GM21515 (cell line): ENCODE data around the gene MPZL1.

Experiments used
- ATAC-seq: cut with Tn5 transposase; IDR thresholded peaks from one replicate; pipeline ENCODE4 v1.9.1; 2021; ENCODE audit not compliant: unreplicated experiment

The MPZL1 gene

DNA sequence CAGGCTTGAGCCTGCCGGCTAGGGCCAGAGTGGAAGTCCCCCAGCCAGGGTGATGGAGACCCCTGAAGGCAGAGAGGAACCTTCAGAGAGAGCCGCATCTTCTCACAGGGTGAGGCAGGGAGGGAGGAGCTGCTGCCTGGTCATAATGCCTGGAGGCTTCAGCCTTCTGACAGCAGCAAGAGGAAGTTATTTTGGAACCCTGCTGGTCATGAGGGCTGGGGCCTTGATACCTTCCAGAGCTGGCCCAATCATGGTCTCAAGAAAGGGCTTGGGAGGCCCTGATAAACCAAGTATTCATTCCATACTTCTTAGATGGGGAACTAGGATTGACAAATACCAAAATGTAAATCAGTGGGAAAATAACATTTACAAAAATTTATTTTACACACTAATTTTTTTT, 26.6 kb upstream of the MPZL1 start:
- no peak for ATAC-seq

DNA sequence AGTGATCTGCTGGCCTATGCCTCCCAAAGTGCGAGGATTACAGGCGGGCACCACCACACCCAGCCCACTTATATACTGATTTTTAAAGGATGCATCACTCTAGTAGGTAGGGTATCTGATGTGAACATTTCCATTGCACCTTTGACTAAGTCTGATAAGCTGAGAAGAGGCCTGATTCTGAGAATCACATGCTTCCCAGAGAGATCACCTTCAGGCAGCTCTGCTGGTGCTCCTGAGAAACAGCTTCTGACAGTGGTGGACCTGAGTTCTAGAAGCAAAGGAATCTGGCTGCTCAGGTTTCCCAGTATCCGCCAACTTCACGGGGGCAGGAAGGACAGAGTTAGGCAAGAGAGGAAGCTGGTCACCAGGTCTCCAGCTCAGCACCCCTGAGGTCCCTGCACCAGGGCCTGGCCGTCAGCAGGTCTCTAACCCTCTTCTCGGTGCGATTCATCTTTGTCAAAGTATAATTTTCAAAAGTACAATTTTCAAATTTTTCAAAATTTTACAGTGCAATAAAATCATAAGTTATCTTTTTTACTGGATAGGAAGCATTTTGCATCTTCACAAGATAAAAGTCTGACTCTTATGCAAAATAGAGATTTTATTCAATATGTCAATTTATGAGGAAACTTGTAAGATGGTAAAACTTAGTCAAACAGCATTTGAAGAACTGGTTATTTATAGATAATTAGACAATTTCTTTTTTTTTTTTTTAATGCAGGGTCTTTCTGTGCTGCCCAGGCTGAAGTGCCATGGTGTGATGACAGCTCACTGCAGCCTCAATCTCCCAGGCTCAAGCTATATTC, 25.8 kb upstream of the MPZL1 start:
- ATAC-seq: no peak

DNA sequence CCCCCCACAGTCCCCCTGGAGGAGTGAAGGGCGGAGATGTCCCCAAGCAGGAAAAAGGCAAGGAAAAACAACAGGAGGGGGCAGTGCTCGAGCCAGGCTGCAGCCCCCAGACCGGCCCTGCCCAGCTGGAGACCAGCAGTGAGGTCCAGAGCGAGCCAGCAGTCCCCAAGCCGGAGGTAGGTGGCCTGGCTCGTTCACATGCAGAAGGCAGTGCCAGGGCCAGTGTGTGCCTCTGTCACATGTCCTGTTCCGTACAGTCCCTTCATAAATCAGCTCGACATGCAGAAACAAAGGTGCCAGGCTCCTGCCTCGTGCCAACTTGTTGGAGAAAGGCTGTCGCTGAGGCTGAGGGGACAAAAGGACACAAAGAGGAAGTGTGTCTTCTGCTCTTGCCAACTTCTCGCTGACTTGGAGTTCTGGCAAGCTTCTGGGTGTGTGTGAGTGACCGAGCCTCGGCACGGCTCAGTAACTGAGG, 24.1 kb upstream of the MPZL1 start:
- ATAC-seq: no peak

DNA sequence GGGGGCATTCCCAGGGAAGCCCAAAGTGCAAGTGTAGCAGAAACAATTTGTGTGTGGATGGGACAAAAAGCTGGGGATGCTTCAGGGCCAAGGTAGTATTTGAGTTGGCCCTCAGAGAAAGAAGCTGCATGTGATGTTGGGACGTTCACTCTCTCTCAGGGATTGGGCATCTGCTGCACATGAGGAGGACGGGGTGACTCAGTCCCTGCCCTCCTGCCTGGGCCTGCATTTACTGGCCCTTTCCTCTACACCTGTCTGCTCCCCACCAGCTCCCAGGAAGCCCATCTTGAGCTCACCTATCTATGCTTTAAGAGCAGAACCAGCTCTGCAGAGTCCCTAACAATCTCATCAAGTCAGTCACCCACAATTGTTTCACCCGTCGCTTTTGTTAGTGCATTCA, 23.5 kb upstream of the MPZL1 start:
- ATAC-seq: no peak

DNA sequence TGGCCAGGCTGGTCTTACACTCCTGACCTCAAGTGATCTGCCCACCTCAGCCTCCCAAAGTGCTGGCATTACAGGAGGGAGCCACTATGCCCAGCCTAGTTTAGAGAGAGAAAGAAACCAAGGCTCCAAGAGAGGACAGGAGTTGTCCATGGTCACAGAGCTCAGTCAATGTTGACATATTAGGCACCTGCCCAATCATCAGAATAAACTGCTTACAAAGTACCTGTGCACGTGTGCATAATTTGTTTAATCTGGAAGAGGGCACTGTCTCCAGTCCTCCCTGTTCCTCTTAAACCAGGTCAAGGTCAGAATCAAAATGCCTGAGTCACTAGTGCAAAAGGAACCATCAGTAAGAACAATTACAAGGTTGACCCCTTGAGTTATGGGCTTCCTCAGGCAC, 20.3 kb upstream of the MPZL1 start:
- ATAC-seq: no peak

DNA sequence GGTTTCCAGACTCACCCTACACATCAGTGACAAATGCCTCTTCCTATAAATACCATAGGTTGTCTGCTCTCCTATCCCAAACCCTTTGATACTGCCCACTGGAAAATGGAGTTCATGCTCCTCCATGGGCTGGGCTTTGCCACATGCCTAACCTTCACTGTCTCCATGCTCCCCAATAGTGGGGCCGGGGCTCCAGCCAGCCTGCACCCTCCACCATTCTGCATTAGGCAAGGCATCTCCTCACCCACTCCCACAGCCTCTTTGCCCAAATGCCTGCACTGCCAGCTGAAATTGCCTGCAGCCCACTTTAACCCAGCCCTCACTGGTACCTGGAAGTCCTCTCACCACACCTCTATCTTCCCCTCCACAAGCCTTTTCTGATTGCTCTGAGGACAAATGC, 18.2 kb upstream of the MPZL1 start:
- no peak for ATAC-seq

DNA sequence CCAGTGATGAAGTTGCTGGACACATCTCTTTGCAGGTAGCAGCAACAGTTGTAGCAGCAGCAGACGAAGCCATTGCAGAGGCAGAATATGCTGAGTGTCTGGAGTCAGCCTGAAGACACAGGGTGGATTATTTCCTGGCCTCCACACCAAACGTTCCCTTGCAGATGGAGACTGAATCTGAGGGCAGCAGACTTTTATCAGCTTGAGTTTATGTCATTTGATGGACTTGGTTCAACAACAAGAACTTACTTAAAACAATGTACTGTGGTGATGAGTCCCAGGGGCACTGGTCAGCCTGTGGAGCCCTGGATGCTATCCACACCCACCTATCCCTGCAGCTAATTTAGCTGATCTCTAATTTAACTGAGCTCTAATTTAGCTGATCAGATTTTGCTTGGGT, 17.1 kb upstream of the MPZL1 start:
- ATAC-seq: no peak

DNA sequence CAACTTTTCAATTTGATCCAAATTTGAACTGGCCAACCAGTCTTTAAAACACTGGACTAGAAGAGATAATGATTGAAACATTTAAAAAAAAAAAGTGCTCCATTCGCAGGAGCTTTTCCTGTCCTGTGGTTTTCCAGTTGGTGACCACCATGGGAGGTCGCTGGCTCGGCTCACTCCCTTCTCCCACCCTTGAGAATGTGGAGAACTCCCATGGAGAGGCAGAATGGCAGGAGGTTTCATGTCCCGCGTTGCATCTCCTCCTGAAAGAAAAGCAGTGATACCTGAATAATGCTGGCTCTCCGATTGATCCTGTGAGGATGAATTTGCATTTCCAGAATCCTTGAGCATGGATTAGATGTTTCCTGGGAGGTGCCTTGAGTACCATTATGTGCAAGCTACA, 16.5 kb upstream of the MPZL1 start:
- no peak for ATAC-seq

DNA sequence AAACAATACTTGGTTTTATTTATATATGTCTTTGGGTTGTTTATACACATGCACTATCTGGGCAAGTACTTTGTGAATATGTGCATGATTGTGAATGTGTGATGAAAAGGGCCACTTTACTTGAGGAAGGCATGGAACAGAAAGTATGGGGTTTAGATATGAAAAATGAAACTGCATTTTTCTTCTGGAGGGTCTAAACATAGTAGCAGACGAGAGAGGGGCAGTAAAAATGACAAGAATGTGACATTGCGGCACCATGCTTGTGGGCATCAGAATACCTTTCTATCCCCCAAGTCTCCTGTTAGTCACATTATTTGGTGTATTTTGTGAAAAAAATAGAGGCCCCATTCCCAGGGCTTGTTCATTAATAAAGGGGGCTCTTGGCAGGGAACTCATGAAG, 15.4 kb upstream of the MPZL1 start:
- ATAC-seq: no peak

DNA sequence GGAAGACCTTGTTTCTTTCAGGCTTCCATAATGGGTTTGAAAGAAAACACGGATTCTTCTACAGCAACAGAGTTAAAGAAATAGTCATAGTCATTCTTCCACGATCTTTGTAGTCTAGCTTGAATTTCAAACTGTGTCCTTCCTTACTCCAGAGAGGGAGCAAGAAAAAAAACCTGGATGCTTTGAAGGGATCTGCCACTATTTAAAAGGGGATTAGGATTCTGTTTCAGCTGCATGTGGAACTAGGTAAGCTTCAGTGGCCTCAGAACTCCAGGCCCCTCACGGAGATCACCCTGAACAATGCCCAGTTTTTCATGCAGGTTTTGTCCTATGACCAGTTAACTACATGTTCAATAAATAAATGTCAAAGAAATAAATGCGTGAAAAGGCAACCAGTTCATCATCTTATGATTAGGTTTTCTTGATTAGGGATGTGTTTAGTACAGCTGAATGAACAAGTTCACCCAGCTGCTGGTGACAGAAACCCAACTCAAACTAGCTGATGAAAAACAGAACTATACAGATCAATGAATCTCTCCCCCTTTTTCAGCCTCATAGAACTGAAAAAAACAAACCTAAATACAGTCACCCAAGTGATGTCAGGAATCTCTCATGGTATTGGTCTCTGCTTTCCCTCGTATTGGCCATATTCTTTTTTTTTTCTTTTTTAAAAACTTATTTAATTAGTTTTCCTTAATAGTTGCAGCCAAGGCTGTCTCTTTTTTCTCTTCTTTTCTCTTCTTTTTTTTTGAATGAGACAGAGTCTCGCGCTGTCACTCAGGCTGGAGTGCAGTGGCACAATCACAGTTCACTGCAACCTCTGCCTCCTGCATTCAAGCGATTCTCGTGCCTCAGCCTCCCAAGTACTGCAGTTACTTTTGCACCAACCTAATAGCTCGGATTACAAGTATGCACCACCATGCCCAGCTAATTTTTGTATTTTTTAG, 14.6 kb upstream of the MPZL1 start:
- ATAC-seq: peak; percentile 50

DNA sequence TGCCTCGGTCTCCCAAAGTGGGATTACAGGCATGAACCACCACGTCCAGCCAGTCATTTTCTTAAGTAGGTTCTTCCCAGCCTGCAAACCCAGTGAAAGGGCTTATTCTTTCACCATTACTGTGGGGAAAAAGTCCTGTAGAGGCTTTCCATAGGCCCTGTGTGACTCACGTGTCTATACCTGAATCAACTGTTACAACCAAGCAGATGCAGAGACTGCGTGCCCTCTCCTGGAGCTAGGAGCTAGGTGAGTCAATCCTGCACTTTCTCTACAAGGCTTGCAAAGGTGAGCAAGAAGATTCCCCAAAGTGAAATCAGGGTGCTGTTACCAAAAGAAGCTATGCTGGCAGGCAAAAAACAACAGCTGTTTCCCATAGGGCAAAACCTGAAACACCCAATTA, 13.8 kb upstream of the MPZL1 start:
- ATAC-seq: no peak

DNA sequence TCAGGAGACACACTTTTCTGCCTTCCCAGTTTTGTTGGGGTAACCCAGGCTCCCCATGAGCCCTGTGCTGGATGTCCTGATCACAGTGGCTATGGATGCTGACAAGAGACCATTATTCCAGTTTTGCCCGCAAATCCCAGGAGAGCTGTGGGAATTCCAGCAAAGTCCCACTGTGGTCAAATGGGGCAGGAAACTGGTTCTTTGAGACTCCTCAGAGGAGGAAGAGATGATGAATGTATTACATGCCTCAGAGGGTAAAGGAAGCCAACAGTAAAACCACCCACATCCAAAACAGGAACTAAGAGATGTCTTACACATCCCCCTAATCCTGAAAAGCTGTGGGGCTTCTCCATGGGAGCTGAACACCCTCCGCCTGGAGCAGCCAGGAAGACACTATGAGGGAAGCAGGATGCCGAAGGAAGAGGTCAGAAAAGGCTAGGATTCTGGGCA, 12.8 kb upstream of the MPZL1 start:
- no peak for ATAC-seq

DNA sequence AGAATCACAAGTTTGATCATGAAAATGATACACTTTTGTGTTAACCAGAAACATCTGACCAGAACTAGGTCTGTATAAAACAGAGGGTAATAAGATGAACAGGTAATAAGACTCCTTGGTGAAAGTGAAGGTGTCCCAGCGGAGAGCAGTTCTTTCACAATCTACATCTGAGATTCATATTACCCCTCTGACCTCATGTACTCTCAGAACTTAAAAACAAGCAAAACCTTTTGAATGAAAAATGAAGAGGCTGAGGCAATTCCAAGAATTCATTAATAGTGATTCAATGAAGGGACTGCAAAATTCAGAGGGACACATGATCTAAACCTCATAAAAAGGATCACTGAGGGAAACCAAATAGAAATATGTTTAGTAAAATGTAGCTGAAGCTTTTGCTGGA, 10.9 kb upstream of the MPZL1 start:
- ATAC-seq: no peak

DNA sequence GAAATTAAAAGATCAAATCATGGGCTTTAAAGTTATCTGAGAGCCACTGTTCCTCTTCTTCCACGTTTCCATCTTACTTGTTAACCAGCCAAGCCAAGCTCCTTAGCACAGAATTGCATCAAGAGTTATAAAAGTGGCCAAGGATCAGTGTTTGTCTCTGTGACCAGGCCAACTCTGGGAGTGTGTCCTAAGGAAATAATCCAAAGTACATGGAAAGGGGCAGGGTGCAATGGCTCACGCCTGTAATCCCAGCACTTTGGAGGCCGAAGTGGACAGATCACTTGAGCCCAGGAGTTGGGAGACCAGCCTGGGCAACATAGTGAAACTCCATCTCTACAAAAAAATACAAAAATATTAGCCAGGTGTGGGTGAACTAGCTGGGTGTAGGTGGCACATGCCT, 10.0 kb upstream of the MPZL1 start:
- ATAC-seq: no peak

DNA sequence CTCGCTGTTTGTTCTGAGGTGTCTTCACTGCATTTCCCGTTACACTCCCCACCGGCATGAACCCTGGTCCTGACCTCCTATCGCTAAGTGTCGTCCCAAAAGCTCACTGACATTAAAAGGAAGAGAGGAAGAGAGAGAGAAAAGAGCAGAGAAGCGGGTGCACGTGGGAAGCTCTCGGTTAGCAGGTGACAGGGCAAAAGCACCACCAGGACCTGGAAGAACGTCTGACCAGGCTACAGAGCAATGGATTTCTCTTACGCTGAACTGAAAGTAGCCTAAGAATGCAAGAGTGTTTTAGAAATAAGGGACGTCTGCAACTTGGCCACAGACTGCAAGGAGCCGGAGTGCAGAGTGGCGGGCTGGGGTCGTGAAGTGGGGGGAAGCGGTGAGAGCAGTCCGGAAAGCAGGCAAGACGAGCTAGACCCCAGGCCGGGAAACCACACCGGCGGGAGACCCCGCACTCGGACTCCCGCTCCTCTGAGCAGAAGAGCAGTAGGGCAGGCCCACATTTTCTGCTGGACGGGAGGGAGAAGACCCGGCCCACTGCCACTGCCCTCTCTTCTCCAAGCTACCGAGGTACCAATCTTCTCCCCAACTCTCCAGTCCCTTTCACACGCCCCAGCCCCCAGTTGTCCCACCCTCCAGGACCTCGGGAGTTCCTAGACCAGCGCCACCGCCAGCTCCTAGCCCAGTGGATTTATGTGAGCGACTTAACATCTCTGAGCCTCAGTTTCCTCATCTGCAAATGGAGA, 8.3 kb upstream of the MPZL1 start:
- ATAC-seq: no peak

DNA sequence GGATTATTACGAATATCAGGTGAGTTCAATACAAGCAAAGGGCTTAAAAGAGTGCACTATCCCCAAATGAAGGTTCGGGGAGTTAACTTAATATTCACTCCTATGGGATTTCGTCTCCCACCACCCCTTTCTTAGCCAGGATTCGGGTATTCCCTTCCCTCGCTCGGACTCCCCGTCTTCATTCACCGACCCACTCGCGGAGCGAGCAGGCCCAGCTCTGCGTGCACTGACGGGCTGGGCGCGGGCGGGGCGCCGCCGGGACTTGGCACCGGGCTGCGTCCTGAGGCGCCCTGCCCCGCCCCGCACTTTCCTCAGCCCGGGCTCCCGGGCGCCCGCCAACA, 7.7 kb upstream of the MPZL1 start:
- peak; percentile 54 for ATAC-seq

DNA sequence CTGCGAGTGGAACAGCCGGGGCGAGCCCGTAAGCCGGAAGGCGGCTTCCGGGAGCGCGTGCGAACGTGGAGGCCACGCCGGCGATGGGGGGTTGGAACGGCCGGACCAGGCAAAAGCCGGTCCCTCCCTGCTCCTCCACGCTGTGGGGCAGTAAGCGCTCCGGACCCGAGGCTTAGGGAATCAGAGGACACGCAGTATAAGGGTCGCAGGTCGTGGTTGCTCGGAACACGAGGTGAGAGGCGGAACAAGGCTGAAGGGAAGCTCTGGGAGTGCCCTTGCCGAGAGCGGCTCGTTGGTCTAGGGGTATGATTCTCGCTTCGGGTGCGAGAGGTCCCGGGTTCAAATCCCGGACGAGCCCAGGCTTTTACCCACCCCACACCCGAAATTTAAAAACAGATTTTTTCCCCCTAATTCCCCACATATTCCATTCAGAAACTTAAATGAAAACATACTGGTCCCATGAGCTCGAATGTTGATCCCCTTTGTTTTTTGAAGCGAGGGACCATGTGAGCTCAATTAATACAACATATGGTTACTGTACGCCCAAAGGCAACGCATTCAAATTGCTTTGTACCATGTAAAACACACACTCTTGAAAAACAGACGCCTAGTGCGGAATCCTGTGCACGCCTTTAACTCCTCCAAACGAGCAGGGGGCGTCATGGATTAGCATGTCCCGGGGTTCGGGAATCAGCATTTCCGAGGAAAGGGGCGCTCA, 7.2 kb upstream of the MPZL1 start:
- peak; percentile 49 for ATAC-seq

DNA sequence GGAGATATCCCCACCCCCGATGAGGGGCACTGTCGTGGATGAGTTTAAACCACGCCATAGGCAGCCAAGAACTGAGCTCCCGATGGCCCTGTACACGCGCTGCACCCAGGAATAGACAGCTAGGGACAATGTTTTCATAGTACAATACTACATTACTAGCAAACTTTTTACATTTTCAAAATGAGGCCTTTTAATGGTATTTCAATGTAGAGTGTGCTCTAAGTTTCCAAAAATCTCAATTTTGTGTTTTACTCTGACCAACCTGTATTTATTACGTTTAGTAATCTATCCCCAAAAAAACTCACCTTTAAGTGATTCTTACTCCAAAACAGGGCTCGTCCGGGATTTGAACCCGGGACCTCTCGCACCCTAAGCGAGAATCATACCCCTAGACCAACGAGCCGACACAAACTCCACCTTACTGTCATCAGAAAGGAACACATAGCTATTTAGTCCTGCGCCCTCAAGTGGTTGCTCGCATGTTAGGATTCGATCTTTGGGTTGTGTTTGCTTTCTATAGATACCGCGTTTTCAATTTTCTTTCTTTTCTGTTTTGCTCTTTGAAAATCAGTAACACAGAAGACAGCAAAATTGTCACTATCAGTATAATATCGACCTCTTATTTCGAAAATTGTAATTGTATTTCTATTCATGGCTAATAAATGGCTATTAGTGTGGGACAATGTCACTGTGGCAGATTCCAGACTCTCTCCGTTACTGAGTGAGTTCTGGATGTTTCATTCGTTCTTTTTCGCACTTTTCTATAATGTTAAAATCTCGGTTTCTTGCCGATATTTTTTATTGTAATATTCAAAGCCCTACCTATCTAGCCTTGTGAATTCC, 6.4 kb upstream of the MPZL1 start:
- ATAC-seq: peak; percentile 45

DNA sequence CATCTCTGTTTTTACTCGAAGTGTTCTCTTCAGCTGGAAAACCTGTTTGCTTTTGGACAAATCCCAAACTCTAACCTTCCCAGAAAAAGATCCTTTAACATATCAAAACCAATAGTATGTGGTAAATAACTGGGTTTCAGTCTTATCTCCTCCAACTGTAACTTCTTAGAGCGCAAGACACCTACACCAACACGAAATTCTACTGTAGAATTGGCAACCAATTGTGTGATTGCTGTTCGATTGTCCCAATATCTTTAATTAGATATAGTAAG, 5.8 kb upstream of the MPZL1 start:
- no peak for ATAC-seq

DNA sequence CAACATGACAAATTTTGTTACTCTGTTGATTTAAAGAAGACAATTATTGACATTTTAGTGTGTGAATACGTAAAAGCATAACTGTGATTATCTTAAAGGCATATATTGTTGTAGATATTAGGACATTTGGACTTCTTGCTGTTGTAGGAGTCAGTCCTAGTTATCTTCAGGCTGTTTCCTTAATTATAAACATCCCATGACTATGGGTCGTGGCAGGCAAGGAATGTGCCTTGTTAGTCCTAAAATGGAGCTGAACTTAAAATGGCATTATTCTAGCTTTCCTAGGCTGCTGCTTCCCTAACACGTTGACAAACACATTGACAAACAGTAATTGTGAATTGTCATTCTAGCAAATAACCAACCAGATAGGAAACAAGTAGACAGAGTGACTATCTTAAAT, 4.4 kb upstream of the MPZL1 start:
- ATAC-seq: no peak
